ENCODE measurements around the gene WDTC1. TPM values are rescaled to one million over a fixed set of nuclear protein-coding genes. Genes with fewer than 3 reads are reported as not detected.

Gene WDTC1
- total RNA-seq, 1 experiment from 2014 or later, result 19.0 TPM

- Histone ChIP-seq H2BK120ac (ENCODE audit: low read depth, low read length, poor library complexity, severe bottlenecking) (no peak overlapping the region), H2BK5ac (ENCODE audit: insufficient read length, low read length) (no peak overlapping the region), H3K79me1 (ENCODE audit: insufficient read depth, low read depth, low read length, poor library complexity, severe bottlenecking) (no peaks in the 10 kb centered on the region), H2BK20ac (ENCODE audit: low read depth, low read length, poor library complexity, severe bottlenecking) (no peak overlapping the region), H3K79me2 (ENCODE audit: insufficient read depth, low read length) (no peaks in the 10 kb centered on the region; the same call in 1 of the 2 replicates), H3K9ac (ENCODE audit: extremely low read depth, insufficient read length, low read length) (no peak overlapping the region), H3K23ac (ENCODE audit: insufficient read length, low read depth, low read length) (no peak overlapping the region), H3T11ph (ENCODE audit: low read length) (no peak overlapping the region), H2BK15ac (ENCODE audit: low read depth, low read length) (no peak overlapping the region), H4K20me1 (ENCODE audit: control insufficient read depth, insufficient read depth, insufficient read length) (peaks cover 4% of the 10 kb centered on the region), H3K23me2 (ENCODE audit: insufficient read length, low read depth, low read length, poor library complexity, severe bottlenecking) (peaks cover 21% of the 10 kb centered on the region), H3K27ac (ENCODE audit: insufficient read length, low read depth, low read length) (no peak overlapping the region), H4K91ac (ENCODE audit: insufficient read length, low read depth, low read length) (no peak overlapping the region), H3K4me2 (ENCODE audit: insufficient read depth, insufficient read length, low read length) (peak overlapping the region; percentile 71), H2AFZ (ENCODE audit: low read length) (no peak overlapping the region), H4K8ac (replicated peaks; ENCODE audit: insufficient read length, low read depth, low read length) (no peak overlapping the region), H2BK12ac (ENCODE audit: insufficient read length, low read depth, low read length) (no peak overlapping the region), H3K56ac (ENCODE audit: insufficient read length, low read depth, low read length) (no peak overlapping the region), H2AK5ac (ENCODE audit: insufficient read length, low read length) (no peak overlapping the region), H3K14ac (ENCODE audit: insufficient read depth, low read length) (no peak overlapping the region), H4K5ac (ENCODE audit: insufficient read length, low read depth, low read length) (no peak overlapping the region), H3K4ac (ENCODE audit: low read depth, low read length) (no peak overlapping the region), H3K4me1 (ENCODE audit: insufficient read depth, low read length) (no peaks in the 10 kb centered on the region), H3K27me3 (ENCODE audit: insufficient read depth, low read length) (no peaks in the 10 kb centered on the region), H3K9me3 (ENCODE audit: control insufficient read depth, low read depth, low read length) (no peaks in the 10 kb centered on the region), H3K18ac (ENCODE audit: insufficient read length, low read depth, low read length) (peak overlapping the region; percentile 1)
- peaks cover 14 to 20% of the 10 kb centered on the region in 2 experiments for H3K4me1 Mint-ChIP-seq
- H3K36me3 Mint-ChIP-seq (ENCODE audit: insufficient read depth in 1 of 3, low read depth in 3 of 3), result peaks cover 4 to 15% (median 12%) of the 10 kb centered on the region in 3 experiments; a peak in 5 of 7 replicates
- no peaks in the 10 kb centered on the region for H3K9me3 Mint-ChIP-seq
- no peak overlapping the region for H3K27ac Mint-ChIP-seq
- DNase-seq, result peak; percentile 87
- peak overlapping the region; percentile 70 to 84 for H3K4me3 Mint-ChIP-seq
- TF ChIP-seq CTCF (conservative IDR thresholded peaks at IDR 0.05), result no peak
- peaks cover 21% of the 10 kb centered on the region for H3K27me3 Mint-ChIP-seq (ENCODE audit: low read depth)
- no CpG with 5 or more reads among the region's 84 CpGs for WGBS (ENCODE audit: extremely low coverage, insufficient read length, low lambda C conversion rate)
Measured at GRCh38 chr1:27349784-27350662, 115.6 kb downstream of the WDTC1 start.
